SK-N-SH (cell line): ENCODE results near the gene HIVEP2.

Experiments used
- CTCF ChIP-seq: fragments of 200-600 bp; sonication (generic); IDR thresholded peaks from 2 replicates; pipeline ENCODE4 v1.6.1; 2017; ENCODE audit warnings: antibody characterized with exemption, mild to moderate bottlenecking, moderate library complexity
- EP300 ChIP-seq, 2 experiments: IDR thresholded peaks; 2 replicates each; pipeline versions ENCODE4 v1.4.0 to v1.6.1; 2012; ENCODE audit warnings: borderline replicate concordance in 1 of 2, low read depth in 1 of 2, low read length in 1 of 2
- NFIC ChIP-seq: IDR thresholded peaks from 2 replicates; pipeline ENCODE4 v1.4.0; 2012; ENCODE audit warnings: borderline replicate concordance
- RAD21 ChIP-seq: IDR thresholded peaks from 2 replicates; pipeline ENCODE4 v1.6.1; 2012; ENCODE audit warnings: mild to moderate bottlenecking, low read length
- REST ChIP-seq: IDR thresholded peaks from 2 replicates; pipeline ENCODE4 v1.6.1; 2012; ENCODE audit warnings: mild to moderate bottlenecking, low read depth, low read length, moderate library complexity
- TAF1 ChIP-seq: IDR thresholded peaks from 2 replicates; pipeline ENCODE4 v1.6.1; 2012; ENCODE audit warnings: low read depth, mild to moderate bottlenecking, low read length, moderate library complexity, borderline replicate concordance

- no peak; a peak in 1 of 4 replicates for TF ChIP-seq EP300 (IDR thresholded peaks at IDR 0.05; ENCODE audit: borderline replicate concordance in 1 of 2, low read depth in 1 of 2, low read length in 1 of 2)
- no peak for TF ChIP-seq CTCF
- TF ChIP-seq NFIC, result peak; percentile 63
- no peak for TF ChIP-seq RAD21
- TF ChIP-seq REST, result no peak
- TF ChIP-seq TAF1, result no peak
Measured at GRCh38 chr6:142846883-142847287, 98.1 kb downstream of the HIVEP2 start.
